ENCODE measurements around the gene TBC1D16. TPM values are rescaled to one million over a fixed set of nuclear protein-coding genes. Genes with fewer than 3 reads are reported as not detected.

TBC1D16 gene
- total and polyA plus RNA-seq, 4 donors = 7.3 to 48.5 (median 16.5) TPM

- H3K9me3 ChIP-seq (ENCODE audit: control insufficient read depth in 4 of 4, insufficient read depth in 3 of 4, low read length in 3 of 4) = no peaks in the 10 kb centered on the region
- no peak for TF ChIP-seq CTCF (IDR thresholded peaks at IDR 0.05; ENCODE audit: control extremely low read depth, extremely low read depth)
- H3K27ac ChIP-seq (ENCODE audit: low read depth in 1 of 2, low read length in 1 of 2) = no peak overlapping the region
- DNase-seq (no peak), ATAC-seq (ENCODE audit: insufficient read depth, low FRiP score) (no peak)
- peaks cover 0 to 10% (median 10%) of the 10 kb centered on the region in 3 donors for H3K27me3 ChIP-seq (ENCODE audit: control insufficient read depth in 3 of 3, insufficient read depth in 3 of 3, low read length in 2 of 3)
- H3K4me3 ChIP-seq = no peak overlapping the region
- 86 to 91% methylated on average over 16 of the region's 16 CpGs for WGBS, 2 donors
- H3K36me3 ChIP-seq (ENCODE audit: control insufficient read depth in 4 of 4, insufficient read depth in 4 of 4, low read length in 4 of 4) = peaks cover 0 to 12% (median 1%) of the 10 kb centered on the region in 4 donors
- no peak overlapping the region for H3K9ac ChIP-seq (ENCODE audit: insufficient read depth in 1 of 2, low read length in 2 of 2)
- peaks cover 0 to 12% (median 3%) of the 10 kb centered on the region in 5 donors for H3K4me1 ChIP-seq (ENCODE audit: control insufficient read depth in 5 of 5, insufficient read depth in 5 of 5, low read length in 5 of 5)
Measured at GRCh38 chr17:79936050-79936449, 99.6 kb downstream of the TBC1D16 start.

- Histone ChIP-seq H3K9me3 (ENCODE audit: control insufficient read depth in 4 of 4, insufficient read depth in 3 of 4, low read length in 3 of 4) (no peaks in the 10 kb centered on the region), H3K4me3 (no peak overlapping the region), H3K27ac (ENCODE audit: low read depth in 1 of 2, low read length in 1 of 2) (no peak overlapping the region), H3K4me1 (ENCODE audit: control insufficient read depth in 5 of 5, insufficient read depth in 5 of 5, low read length in 5 of 5) (peaks cover 0 to 12% (median 3%) of the 10 kb centered on the region in 5 donors), H3K36me3 (ENCODE audit: control insufficient read depth in 4 of 4, insufficient read depth in 4 of 4, low read length in 4 of 4) (peaks cover 0 to 9% (median 1%) of the 10 kb centered on the region in 4 donors), H3K9ac (ENCODE audit: insufficient read depth in 1 of 2, low read length in 2 of 2) (no peak overlapping the region), H3K27me3 (ENCODE audit: control insufficient read depth in 3 of 3, insufficient read depth in 3 of 3, low read length in 2 of 3) (peaks cover 0 to 17% (median 14%) of the 10 kb centered on the region in 3 donors)
- DNase-seq (no peak), ATAC-seq (ENCODE audit: insufficient read depth, low FRiP score) (no peak)
- no peak for TF ChIP-seq CTCF (IDR thresholded peaks at IDR 0.05; ENCODE audit: control extremely low read depth, extremely low read depth)
- 90 to 92% methylated on average over 19 of the region's 19 CpGs for WGBS, 2 donors
Measured at GRCh38 chr17:79935197-79935885, 100.3 kb downstream of the TBC1D16 start.

- TF ChIP-seq CTCF (IDR thresholded peaks at IDR 0.05; ENCODE audit: control extremely low read depth, extremely low read depth) = no peak
- no peak overlapping the region for H3K27ac ChIP-seq (ENCODE audit: low read depth in 1 of 2, low read length in 1 of 2)
- peaks cover 0 to 18% (median 14%) of the 10 kb centered on the region in 3 donors for H3K27me3 ChIP-seq (ENCODE audit: control insufficient read depth in 3 of 3, insufficient read depth in 3 of 3, low read length in 2 of 3)
- H3K4me1 ChIP-seq (ENCODE audit: control insufficient read depth in 5 of 5, insufficient read depth in 5 of 5, low read length in 5 of 5) = peaks cover 0 to 12% (median 7%) of the 10 kb centered on the region in 5 donors
- 86 to 88% methylated on average over 9 of the region's 9 CpGs for WGBS, 2 donors
- peaks cover 0 to 5% (median 1%) of the 10 kb centered on the region in 4 donors for H3K36me3 ChIP-seq (ENCODE audit: control insufficient read depth in 4 of 4, insufficient read depth in 4 of 4, low read length in 4 of 4)
- DNase-seq (no peak), ATAC-seq (ENCODE audit: insufficient read depth, low FRiP score) (no peak)
- H3K9me3 ChIP-seq (ENCODE audit: control insufficient read depth in 4 of 4, insufficient read depth in 3 of 4, low read length in 3 of 4) = no peaks in the 10 kb centered on the region
- H3K9ac ChIP-seq (ENCODE audit: insufficient read depth in 1 of 2, low read length in 2 of 2) = no peak overlapping the region
- no peak overlapping the region for H3K4me3 ChIP-seq
Measured at GRCh38 chr17:79934653-79934970, 101.1 kb downstream of the TBC1D16 start.

Data from lung (tissue), 12 donors.